ACHN (cell line): ENCODE data around the gene GIT2.
A peak's percentile ranks its signal among the peaks of the same experiment; 100 is the strongest.
"Not testable (repeated sequence)": the region's sequence is repeated elsewhere in the genome, so short reads cannot be mapped to it uniquely, and the experiment has no call there.

Experiments
- DNase-seq: peaks from one replicate; pipeline ENCODE4 v3.0.0-alpha.2; 2015
- in situ Hi-C: cut with HindIII; loops from 2 replicates; pipeline ENCODE4 v1.10.0; 2017; ENCODE audit warnings: low sequenced_read_pairs, low pct_ligation_motif_present, low pct_unique_long_range_greater_than_20kb

Gene GIT2

GRCh38 chr12:110008681-110009398 lies 12.7 kb upstream of the GIT2 start:
- in situ Hi-C loops, DNase-seq: not testable (repeated sequence)

- in situ Hi-C loops = no loop called here
- no peak for DNase-seq
Measured at GRCh38 chr12:110007881-110008280, 11.7 kb upstream of the GIT2 start.

- in situ Hi-C loops = no loop called here
- DNase-seq = no peak
Measured at GRCh38 chr12:110006115-110006514, 9.9 kb upstream of the GIT2 start.

GRCh38 chr12:110005319-110005973 lies 9.3 kb upstream of the GIT2 start:
- in situ Hi-C loops = no loop called here

GRCh38 chr12:110004598-110004997 lies 8.4 kb upstream of the GIT2 start:
- in situ Hi-C loops = no loop called here
- DNase-seq = no peak

More at GRCh38 chr12:110005319-110005973, 9.3 kb upstream of the GIT2 start:
- DNase-seq = no peak

GRCh38 chr12:110002676-110003515 lies 6.7 kb upstream of the GIT2 start:
- DNase-seq = no peak
- in situ Hi-C loops = no loop called here

- in situ Hi-C loops = no loop called here
- DNase-seq = no peak
Measured at GRCh38 chr12:110001596-110001995, 5.4 kb upstream of the GIT2 start.

- DNase-seq = peak; percentile 39
Measured at GRCh38 chr12:109999983-110000505, 3.9 kb upstream of the GIT2 start.

GRCh38 chr12:109999649-109999971 lies 3.4 kb upstream of the GIT2 start:
- no peak for DNase-seq
- in situ Hi-C loops = no loop called here

More at GRCh38 chr12:109999983-110000505, 3.9 kb upstream of the GIT2 start:
- in situ Hi-C loops = no loop called here

GRCh38 chr12:109998904-109999648 lies 2.9 kb upstream of the GIT2 start, which contains the start of gene ANKRD13A:
TSS of gene ANKRD13A (plus strand) at chr12:109999430. CDS start at chr12:109999689, 259 bp downstream.
- peak; percentile 95 for DNase-seq
- in situ Hi-C loops = no loop called here

GRCh38 chr12:109998241-109998903 lies 2.2 kb upstream of the GIT2 start:
- no peak for DNase-seq
- in situ Hi-C loops = no loop called here

GRCh38 chr12:109997393-109997792 lies 1.2 kb upstream of the GIT2 start:
- DNase-seq = no peak
- in situ Hi-C loops = no loop called here

- in situ Hi-C loops = no loop called here
- no peak for DNase-seq
Measured at GRCh38 chr12:109996483-109996853, 300 bp upstream of the GIT2 start.

- peak; percentile 22 for DNase-seq
- in situ Hi-C loops = no loop called here
Measured at GRCh38 chr12:109995361-109995685, 845 bp downstream of the GIT2 start.

GRCh38 chr12:109994401-109995175 lies 1.6 kb downstream of the GIT2 start:
- DNase-seq = no peak
- in situ Hi-C loops = no loop called here

GRCh38 chr12:109993091-109993490 lies 3.1 kb downstream of the GIT2 start:
- DNase-seq = no peak
- in situ Hi-C loops = no loop called here

GRCh38 chr12:109991586-109991985 lies 4.6 kb downstream of the GIT2 start:
- no peak for DNase-seq
- in situ Hi-C loops = no loop called here
